ENCODE results near the gene WDR62.

DNA sequence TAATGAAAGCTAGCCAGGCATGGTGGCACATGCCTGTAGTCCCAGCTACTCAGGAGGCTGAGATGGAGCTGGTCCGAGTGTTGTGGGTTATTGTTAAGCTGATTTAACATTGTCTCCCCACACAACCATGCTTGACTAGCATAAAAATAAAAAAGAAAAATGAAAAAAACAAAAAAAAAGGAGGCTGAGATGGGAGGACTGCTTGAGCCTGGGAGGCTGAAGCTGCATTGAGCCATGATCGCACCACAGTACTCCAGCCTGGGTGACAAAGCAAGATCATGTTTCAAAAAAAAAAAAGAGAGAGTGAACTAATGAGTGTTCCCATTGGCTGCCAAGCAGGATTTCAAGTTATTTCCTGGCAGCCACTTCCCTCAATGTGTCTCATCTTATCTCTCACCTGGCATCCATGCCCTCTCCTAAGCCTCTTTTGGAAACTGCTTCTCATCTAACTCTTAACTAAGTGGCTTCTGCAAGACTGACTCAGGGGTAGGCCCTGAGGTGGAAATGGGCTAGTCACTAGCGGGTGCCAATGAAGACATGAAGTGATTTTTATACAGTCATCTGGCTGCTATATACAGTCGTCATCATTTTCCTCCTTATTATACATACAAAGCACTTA lies 5.5 kb upstream of the WDR62 start:
- TF ChIP-seq, protein P1, sequence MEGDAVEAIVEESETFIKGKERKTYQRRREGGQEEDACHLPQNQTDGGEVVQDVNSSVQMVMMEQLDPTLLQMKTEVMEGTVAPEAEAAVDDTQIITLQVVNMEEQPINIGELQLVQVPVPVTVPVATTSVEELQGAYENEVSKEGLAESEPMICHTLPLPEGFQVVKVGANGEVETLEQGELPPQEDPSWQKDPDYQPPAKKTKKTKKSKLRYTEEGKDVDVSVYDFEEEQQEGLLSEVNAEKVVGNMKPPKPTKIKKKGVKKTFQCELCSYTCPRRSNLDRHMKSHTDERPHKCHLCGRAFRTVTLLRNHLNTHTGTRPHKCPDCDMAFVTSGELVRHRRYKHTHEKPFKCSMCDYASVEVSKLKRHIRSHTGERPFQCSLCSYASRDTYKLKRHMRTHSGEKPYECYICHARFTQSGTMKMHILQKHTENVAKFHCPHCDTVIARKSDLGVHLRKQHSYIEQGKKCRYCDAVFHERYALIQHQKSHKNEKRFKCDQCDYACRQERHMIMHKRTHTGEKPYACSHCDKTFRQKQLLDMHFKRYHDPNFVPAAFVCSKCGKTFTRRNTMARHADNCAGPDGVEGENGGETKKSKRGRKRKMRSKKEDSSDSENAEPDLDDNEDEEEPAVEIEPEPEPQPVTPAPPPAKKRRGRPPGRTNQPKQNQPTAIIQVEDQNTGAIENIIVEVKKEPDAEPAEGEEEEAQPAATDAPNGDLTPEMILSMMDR (IDR thresholded peaks at IDR 0.05; ENCODE audit: low read depth, low read length) = no peak
- TF ChIP-seq EZH2phosphoT487 (IDR thresholded peaks at IDR 0.05; ENCODE audit: low read depth) = no peak
